Astrocyte of the cerebellum (primary cell): ENCODE measurements around the gene PLEKHM3.
A peak's percentile ranks its signal among the peaks of the same experiment; 100 is the strongest.
"Not testable (repeated sequence)": the region's sequence is repeated elsewhere in the genome, so short reads cannot be mapped to it uniquely, and the experiment has no call there.

Experiments
- DNase-seq: peaks from one replicate; pipeline ENCODE4 v3.0.0-alpha.2; 2011; ENCODE audit warnings: low read depth
- H3K4me3 ChIP-seq: 2 replicates; pipeline ENCODE4 v1.5.1; 2011; ENCODE audit warnings: mild to moderate bottlenecking, low read depth, low read length, moderate library complexity
- CTCF ChIP-seq: IDR thresholded peaks from 2 replicates; pipeline ENCODE4 v1.5.1; 2012; ENCODE audit warnings: low read length, low read depth, moderate library complexity, mild to moderate bottlenecking; ENCODE audit errors: missing control alignments
- in situ Hi-C: cut with HindIII; loops from 2 replicates; pipeline ENCODE4 v1.10.0; 2017; ENCODE audit warnings: low sequenced_read_pairs

The PLEKHM3 gene

DNA sequence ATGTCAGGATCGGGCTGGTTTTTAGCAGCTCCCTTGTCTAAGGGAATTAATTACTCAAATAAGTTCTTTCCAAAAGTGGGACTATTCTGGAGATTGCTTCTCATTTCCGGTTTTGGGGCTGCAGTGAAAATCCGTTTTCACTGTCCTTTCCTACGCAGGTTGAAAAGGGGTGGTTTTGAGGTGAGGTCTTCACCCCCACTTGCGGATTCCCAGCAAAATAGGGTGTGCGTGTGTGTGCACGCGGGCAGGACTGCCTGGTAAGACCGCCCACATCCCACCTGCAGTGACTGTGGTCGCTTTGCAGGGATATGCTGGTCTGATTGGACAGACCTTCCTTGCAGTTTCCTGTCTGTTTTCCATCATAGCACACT is 472 bp upstream of the PLEKHM3 start:
- peak overlapping the region; percentile 79 for H3K4me3 ChIP-seq
- DNase-seq = no peak
- no peak for TF ChIP-seq CTCF
- in situ Hi-C loops = loop anchor here (10.0 kb wide), 1 partner anchor 271 kb away; no protein-coding TSS in a partner anchor

GRCh38 chr2:208024091-208024490 is 1.2 kb downstream of the PLEKHM3 start:
- TF ChIP-seq CTCF = no peak
- H3K4me3 ChIP-seq = no peak overlapping the region
- in situ Hi-C loops = loop anchor here (10.0 kb wide), 1 partner anchor 269 kb away; no protein-coding TSS in a partner anchor
- no peak for DNase-seq

DNA sequence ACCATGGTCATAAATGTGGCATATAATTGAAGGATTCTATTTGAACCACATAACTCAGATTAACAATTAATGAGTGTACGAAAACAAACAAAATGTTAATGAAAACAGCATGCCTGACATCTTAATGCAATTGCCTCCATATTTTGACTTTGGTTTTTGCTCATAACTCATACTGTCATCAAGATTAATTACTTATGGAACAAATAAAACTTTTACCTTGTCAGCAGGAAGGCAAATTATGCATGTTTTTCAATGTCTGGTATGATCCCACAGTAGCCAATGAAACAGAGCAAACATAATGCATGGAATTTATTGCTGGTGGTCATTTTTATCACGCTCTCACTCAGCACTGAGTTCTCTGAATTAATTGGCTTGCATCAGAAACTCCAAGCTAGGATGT is 5.1 kb downstream of the PLEKHM3 start:
- H3K4me3 ChIP-seq = no peak overlapping the region
- no peak for DNase-seq
- TF ChIP-seq CTCF = no peak
- in situ Hi-C loops = loop anchor here (10.0 kb wide), 1 partner anchor 265 kb away; no protein-coding TSS in a partner anchor

DNA sequence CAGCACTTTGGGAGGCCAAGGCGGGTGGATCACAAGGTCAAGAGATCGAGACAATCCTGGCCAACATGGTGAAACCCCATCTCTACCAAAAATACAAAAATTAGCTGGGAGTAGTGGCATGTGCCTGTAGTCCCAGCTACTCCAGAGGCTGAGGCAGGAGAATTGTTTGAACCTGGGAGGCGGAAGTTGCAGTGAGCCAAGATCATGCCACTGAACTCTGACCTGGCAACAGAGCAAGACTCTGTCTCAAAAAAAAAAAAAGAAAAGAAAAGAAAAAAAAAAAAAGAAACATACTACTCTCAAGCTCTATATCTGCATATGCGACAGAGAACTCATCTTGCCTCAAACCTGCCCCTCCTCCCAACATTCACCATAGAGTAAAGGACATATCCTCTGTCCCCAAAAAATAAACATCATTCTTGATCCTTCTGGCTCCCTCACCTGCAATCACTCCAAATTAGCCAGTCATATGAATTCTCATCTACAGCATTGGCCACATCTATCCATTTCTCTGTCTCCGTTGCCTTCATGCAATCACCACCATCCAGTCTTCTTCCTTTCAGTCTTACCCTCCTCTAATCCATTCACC is 7.1 kb downstream of the PLEKHM3 start:
- DNase-seq, in situ Hi-C loops, H3K4me3 ChIP-seq: not testable (repeated sequence)

GRCh38 chr2:208017721-208018120 is 7.6 kb downstream of the PLEKHM3 start:
- H3K4me3 ChIP-seq = no peak overlapping the region
- no peak for TF ChIP-seq CTCF
- DNase-seq = no peak
- in situ Hi-C loops = no loop called here

DNA sequence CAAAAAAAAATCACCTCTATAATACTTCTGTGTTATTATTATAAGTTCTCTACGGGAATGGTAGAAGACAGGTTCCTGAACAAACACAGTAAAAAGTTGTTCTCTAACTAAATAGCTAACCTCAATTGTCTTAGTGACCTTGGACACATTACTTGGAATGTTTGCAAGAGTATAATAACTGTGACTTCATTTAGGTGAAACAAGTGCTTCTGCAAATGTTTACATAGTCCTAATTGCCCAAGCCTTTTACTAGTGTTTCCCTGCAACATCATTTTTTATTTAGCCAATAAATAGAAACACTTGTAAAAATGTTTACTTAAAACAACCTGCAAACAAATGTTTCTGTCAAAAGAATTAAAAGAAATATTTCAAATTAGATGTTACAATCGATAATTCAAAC is 9.9 kb downstream of the PLEKHM3 start:
- in situ Hi-C loops = no loop called here
- no peak for TF ChIP-seq CTCF
- no peak overlapping the region for H3K4me3 ChIP-seq
- DNase-seq = no peak

GRCh38 chr2:208013285-208014178 is 11.8 kb downstream of the PLEKHM3 start:
- TF ChIP-seq CTCF = no peak
- in situ Hi-C loops = no loop called here
- peak; percentile 4 for DNase-seq
- H3K4me3 ChIP-seq = no peak overlapping the region
